Esophagus muscularis mucosa (tissue), 2 donors: Measurements from ENCODE around the gene PTPN22.

Experiments used
- EP300 ChIP-seq: sonication (generic); formaldehyde crosslinking; IDR thresholded peaks from one replicate; pipeline ENCODE4 v1.6.1; 2017; ENCODE audit warnings: antibody characterized with exemption
- POLR2A ChIP-seq: fragments of 450-650 bp; IDR thresholded peaks from one replicate; pipeline ENCODE4 v1.6.1; 2017; ENCODE audit warnings: antibody characterized with exemption, moderate library complexity, mild to moderate bottlenecking, low read depth

GRCh38 chr1:113792986-113793385, 78.5 kb downstream of the PTPN22 start:
- TF ChIP-seq POLR2A (no peak), EP300 (no peak)
